Left ventricle myocardium superior (tissue), 1 donor: ENCODE data around the gene LGR6. TPM values are rescaled to one million over a fixed set of nuclear protein-coding genes. Genes with fewer than 3 reads are reported as not detected.

Experiments used
- ATAC-seq: fragments of 200-7000 bp; cut with Tn5 transposase; one replicate; pipeline ENCODE4 v1.9.1; 2020; ENCODE audit warnings: mild to moderate bottlenecking, moderate library complexity
- DNase-seq: peaks from one replicate; pipeline ENCODE4 v3.0.0-alpha.2; 2020
- intact Hi-C: fragments of 100-400 bp; cut with micrococcal nuclease; formaldehyde crosslinking; loops from one replicate; pipeline ENCODE4 v1.11.0; 2022
- total RNA-seq: library from RNA; stranded (reverse); fragmentation: NEBNext Ultra II Directional; extraction: Animal tissue kit (Norgen Biotek cat#: 25700); gene quantifications from one replicate; pipeline ENCODE4 v1.2.1, GENCODE V29; 2021
- donor health status: DM: no; HTN: yes; CAD: no; lungs with severe emphysema.

The LGR6 gene
- total RNA-seq, 1 donor from 2014 or later: 2.9 TPM

DNA sequence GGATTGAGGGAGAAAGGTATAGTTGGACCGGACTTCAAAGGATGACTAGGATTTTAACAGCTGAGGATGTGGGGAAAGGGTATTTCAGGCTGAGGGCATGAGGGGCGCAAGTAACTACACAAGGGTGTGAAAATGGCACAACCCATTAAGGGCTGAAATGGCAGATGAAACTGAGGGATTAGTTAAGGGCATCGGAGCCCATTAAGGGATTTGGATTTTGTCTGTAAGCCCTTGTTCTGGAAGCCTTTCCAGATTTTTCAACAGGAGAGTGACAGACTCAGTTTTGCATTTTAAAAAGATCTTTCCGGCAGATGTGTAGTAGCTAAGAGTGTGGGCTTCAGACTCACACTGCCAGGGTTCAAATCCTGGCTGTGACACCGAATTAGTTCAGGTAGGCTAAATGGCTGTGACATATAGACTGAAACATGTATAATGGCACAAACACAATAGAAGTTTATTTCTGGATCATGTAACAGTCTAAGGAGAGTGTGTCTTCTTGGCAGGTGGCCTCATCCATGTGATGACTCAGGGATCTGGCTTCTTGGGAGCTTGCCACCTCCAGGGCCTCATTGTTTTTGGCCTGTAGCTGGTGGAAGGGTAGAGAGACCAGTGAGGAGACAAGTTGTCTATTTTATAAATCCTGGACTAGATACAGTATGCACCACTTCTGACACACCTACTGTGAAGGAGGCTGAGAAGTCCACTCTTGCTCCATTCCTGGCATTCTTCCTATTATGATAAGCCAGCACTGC lies 98.5 kb downstream of the LGR6 start:
- ATAC-seq (peak; percentile 79), DNase-seq (peak; percentile 47)
- intact Hi-C loops: no loop called here

GRCh38 chr1:202292773-202293172 lies 99.2 kb downstream of the LGR6 start:
- ATAC-seq (no peak), DNase-seq (no peak)
- intact Hi-C loops: no loop called here

GRCh38 chr1:202293569-202293968 lies 100.0 kb downstream of the LGR6 start:
- intact Hi-C loops: no loop called here
- ATAC-seq: no peak
- no peak for DNase-seq

DNA sequence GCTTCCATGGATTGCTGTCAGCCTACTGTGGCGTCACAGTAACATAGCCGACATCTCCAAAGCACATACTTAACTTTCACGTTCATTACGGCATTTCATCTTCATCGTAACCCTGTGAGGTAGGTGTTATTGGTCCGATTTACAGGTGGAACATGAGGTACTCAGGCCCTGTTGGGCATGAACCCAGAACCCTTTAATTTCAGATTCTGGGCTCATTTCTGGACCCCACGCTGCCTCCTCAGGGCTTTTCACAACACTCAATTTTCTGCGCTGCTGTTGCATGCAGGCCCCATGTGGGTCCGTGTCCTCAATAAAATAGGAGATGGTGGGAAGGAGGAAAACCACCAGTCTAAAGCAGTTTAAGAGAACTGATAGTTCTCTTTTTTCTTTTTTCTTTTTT lies 108.6 kb downstream of the LGR6 start:
- no peak for DNase-seq
- ATAC-seq: no peak
- intact Hi-C loops: no loop called here

DNA sequence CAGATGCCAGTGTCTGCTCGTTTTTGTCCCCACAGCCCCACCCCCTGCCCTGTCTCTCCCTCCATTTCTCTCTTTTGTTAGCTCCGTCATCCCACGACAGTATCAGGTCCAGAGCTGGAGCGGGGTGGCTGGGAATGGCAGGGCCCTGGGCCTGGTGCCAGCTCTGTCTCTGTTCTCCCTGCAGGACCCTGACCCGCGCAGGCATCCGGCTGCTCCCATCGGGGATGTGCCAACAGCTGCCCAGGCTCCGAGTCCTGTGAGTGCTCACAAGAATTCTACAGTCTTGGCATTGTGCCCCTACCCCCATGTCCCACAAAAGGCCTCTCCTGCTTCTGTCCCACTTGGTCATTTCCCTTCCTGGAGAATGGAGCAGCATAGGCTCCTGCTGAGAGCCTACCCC lies 110.8 kb downstream of the LGR6 start:
- peak; percentile 62 for DNase-seq
- intact Hi-C loops: no loop called here
- ATAC-seq: peak; percentile 63

DNA sequence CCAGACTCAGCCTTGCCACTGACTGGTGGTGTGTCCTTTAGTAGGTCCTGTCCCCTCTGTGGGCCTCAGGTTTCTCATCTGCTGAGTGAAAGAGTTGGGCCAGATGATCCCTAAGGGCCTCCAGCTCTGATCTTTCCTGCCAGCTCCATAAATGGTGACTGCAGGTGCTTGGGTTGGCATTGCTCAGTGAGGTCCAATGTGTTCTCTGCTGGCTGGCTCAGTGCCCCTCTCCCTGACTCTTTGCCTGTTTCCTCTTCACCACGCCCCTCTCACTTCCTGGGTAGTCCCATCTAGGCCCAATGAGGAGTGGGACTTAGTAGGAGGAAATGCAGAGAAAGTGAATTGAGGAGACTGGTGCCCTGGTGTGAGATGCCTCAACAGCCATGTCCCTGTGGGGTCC lies 111.6 kb downstream of the LGR6 start:
- intact Hi-C loops: no loop called here
- peak; percentile 76 for ATAC-seq
- peak; percentile 46 for DNase-seq

GRCh38 chr1:202306535-202307345 lies 113.1 kb downstream of the LGR6 start:
- ATAC-seq: no peak
- intact Hi-C loops: no loop called here

DNA sequence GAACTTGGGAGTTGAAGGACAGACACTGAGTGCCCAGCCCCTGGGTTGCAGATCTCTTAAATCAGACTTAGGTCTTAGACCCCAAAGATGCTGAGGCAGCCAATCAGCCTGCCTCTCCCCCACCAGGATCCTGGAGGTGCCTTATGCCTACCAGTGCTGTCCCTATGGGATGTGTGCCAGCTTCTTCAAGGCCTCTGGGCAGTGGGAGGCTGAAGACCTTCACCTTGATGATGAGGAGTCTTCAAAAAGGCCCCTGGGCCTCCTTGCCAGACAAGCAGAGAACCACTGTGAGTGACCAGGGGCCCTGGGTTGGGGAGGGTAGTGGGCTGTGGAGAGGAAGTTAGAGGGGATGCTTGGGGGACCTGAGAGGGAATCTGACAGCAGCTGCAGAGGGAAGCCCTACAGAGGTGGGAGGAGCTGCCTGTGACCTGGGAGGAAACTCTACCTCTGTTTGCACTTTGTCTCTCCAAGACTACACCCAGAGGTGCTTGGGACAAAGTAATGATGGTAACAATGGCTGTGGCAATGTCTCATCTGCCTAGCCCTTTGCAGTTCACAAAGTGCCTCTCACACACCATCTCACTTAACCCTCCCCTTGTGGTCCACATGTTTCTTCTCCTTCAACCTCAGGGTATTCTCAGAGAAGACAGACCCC lies 116.6 kb downstream of the LGR6 start:
- ATAC-seq: no peak
- DNase-seq: no peak
- intact Hi-C loops: loop anchor here (10.0 kb wide), 1 partner anchor 125 kb away; no protein-coding TSS in a partner anchor

More at GRCh38 chr1:202306535-202307345, 113.1 kb downstream of the LGR6 start:
- no peak for DNase-seq

- intact Hi-C loops: loop anchor here (10.0 kb wide), 1 partner anchor 126 kb away; no protein-coding TSS in a partner anchor
- DNase-seq: no peak
- no peak for ATAC-seq
Observed at GRCh38 chr1:202310746-202311145, 117.1 kb downstream of the LGR6 start.

DNA sequence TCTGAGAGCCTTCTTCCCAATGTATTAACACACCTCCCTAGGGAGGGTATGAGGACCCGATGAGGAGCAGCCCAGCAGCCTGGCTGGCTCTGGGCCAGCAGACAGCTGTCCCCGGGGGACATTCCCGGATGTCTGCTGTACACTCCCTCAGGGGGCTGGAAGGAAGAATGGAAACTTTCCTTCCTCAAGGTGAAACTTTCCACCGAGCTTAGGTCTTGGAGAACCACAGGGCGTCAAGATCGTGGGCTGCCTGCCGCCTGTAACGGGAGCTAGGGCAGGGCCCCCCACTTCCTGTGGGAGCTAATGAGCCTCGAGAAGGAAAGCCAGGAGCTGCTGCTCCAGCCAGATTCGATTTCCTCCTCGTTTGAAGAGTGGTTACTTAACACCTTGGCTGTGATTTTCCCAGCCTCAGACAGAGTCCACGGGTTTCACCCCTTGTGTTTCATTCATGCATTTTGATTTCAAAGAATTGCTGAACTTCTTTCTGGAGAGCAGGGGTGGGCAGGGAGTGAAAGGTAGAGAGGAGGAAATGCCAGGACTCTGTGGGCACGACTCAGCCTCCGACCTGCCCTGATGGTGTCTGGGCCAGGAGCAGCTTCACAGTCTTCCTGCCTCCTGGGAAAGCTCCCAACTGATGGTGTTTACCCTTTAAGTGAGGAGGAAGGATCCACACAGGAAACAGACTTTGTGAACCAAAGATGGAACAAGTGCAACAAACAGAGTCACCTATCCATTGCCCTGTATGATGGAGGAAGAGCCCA lies 118.5 kb downstream of the LGR6 start:
- ATAC-seq (no peak), DNase-seq (no peak)
- intact Hi-C loops: loop anchor here (10.0 kb wide), 1 partner anchor 127 kb away; no protein-coding TSS in a partner anchor

- intact Hi-C loops: loop anchor here (10.0 kb wide), 1 partner anchor 131 kb away; no protein-coding TSS in a partner anchor
- peak; percentile 82 for DNase-seq
- peak; percentile 89 for ATAC-seq
Observed at GRCh38 chr1:202315576-202316168, 122.1 kb downstream of the LGR6 start.

DNA sequence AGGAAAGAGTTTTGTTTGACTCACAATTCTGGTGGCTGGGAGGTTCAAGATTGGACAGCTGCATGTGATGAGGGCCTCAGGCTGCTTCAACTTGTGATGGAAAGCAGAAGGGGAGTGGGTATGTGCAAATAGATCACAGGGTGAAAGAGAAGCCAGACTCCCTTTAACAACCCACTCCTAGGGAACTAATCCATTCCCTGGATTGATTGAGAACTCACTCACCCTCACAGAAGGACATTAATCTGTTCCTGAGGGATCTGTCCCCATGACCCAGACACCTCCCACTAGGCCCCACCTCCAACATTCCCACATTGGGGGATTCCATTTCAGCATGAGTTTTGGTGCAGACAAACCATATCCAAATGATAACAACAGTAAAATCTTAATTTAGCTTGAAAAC lies 122.6 kb downstream of the LGR6 start:
- intact Hi-C loops: loop anchor here (10.0 kb wide), 1 partner anchor 131 kb away; no protein-coding TSS in a partner anchor
- DNase-seq: no peak
- ATAC-seq: no peak

DNA sequence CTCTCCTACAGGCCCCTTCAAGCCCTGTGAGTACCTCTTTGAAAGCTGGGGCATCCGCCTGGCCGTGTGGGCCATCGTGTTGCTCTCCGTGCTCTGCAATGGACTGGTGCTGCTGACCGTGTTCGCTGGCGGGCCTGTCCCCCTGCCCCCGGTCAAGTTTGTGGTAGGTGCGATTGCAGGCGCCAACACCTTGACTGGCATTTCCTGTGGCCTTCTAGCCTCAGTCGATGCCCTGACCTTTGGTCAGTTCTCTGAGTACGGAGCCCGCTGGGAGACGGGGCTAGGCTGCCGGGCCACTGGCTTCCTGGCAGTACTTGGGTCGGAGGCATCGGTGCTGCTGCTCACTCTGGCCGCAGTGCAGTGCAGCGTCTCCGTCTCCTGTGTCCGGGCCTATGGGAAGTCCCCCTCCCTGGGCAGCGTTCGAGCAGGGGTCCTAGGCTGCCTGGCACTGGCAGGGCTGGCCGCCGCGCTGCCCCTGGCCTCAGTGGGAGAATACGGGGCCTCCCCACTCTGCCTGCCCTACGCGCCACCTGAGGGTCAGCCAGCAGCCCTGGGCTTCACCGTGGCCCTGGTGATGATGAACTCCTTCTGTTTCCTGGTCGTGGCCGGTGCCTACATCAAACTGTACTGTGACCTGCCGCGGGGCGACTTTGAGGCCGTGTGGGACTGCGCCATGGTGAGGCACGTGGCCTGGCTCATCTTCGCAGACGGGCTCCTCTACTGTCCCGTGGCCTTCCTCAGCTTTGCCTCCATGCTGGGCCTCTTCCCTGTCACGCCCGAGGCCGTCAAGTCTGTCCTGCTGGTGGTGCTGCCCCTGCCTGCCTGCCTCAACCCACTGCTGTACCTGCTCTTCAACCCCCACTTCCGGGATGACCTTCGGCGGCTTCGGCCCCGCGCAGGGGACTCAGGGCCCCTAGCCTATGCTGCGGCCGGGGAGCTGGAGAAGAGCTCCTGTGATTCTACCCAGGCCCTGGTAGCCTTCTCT lies 124.6 kb downstream of the LGR6 start:
- DNase-seq (no peak), ATAC-seq (no peak)
- intact Hi-C loops: loop anchor here (10.0 kb wide), 1 partner anchor 133 kb away; no protein-coding TSS in a partner anchor

GRCh38 chr1:202319381-202320080 lies 125.9 kb downstream of the LGR6 start:
- ATAC-seq: no peak
- no peak for DNase-seq
- intact Hi-C loops: loop anchor here (10.0 kb wide), 1 partner anchor 135 kb away; no protein-coding TSS in a partner anchor

- ATAC-seq (no peak), DNase-seq (no peak)
- intact Hi-C loops: no loop called here
Observed at GRCh38 chr1:202320081-202320405, 126.4 kb downstream of the LGR6 start.

DNA sequence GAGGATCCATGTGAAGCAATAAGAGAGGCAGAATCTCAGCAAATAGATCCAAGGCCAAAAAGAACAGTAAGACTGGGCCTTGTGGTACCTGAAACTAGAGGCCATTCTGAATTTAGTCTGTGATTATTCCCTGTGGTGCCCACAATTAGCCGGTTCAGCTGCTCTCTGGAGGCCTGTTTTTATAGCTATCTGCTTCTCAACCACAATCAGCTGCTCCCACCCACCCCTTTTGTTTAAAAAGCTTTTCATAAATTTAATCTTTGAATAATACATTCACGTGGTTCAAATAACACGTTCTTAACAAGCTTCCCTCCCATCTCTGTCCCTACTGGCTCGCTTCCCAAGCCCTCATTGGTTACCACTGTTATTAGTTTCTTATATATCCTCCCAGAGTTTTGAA lies 130.1 kb downstream of the LGR6 start:
- ATAC-seq (no peak), DNase-seq (no peak)
- intact Hi-C loops: no loop called here

GRCh38 chr1:202324646-202325045 lies 131.0 kb downstream of the LGR6 start:
- ATAC-seq (no peak), DNase-seq (no peak)
- intact Hi-C loops: no loop called here
